HL-60/S4 treated with retinoic acid at 250 ng/mL for 4 days and 3 days (cell line): ENCODE measurements around the gene LRRC38.

Experiments
- in situ Hi-C: fragments of 300-500 bp; cut with MboI; formaldehyde crosslinking; loops from 2 replicates; pipeline ENCODE4 v1.7.0; 2022; ENCODE audit warnings: low sequenced_read_pairs

The LRRC38 gene

GRCh38 chr1:13517193-13517812, 3.5 kb upstream of the LRRC38 start:
- in situ Hi-C loops: no loop called here

- in situ Hi-C loops: no loop called here
These were observed 2.8 kb upstream of the LRRC38 start for GRCh38 chr1:13516606-13517005.

GRCh38 chr1:13514821-13515220, 1.0 kb upstream of the LRRC38 start:
- in situ Hi-C loops: no loop called here

- in situ Hi-C loops: no loop called here
These were observed 524 bp downstream of the LRRC38 start for GRCh38 chr1:13513063-13513894.

GRCh38 chr1:13512472-13512871, 1.3 kb downstream of the LRRC38 start:
- in situ Hi-C loops: no loop called here

GRCh38 chr1:13510499-13510898, 3.3 kb downstream of the LRRC38 start:
- in situ Hi-C loops: no loop called here

- in situ Hi-C loops: no loop called here
These were observed 6.7 kb downstream of the LRRC38 start for GRCh38 chr1:13507075-13507474.

GRCh38 chr1:13505020-13505419, 8.8 kb downstream of the LRRC38 start:
- in situ Hi-C loops: no loop called here

GRCh38 chr1:13500806-13501205, 13.0 kb downstream of the LRRC38 start:
- in situ Hi-C loops: no loop called here

- in situ Hi-C loops: no loop called here
These were observed 14.4 kb downstream of the LRRC38 start for GRCh38 chr1:13499422-13499821.

GRCh38 chr1:13498553-13498952, 15.2 kb downstream of the LRRC38 start:
- in situ Hi-C loops: no loop called here

GRCh38 chr1:13495186-13495585, 18.6 kb downstream of the LRRC38 start:
- in situ Hi-C loops: no loop called here

- in situ Hi-C loops: no loop called here
These were observed 19.1 kb downstream of the LRRC38 start for GRCh38 chr1:13494712-13495111.

GRCh38 chr1:13494025-13494424, 19.8 kb downstream of the LRRC38 start:
- in situ Hi-C loops: no loop called here

- in situ Hi-C loops: no loop called here
These were observed 21.1 kb downstream of the LRRC38 start for GRCh38 chr1:13492711-13493110.

GRCh38 chr1:13487957-13488356, 25.8 kb downstream of the LRRC38 start:
- in situ Hi-C loops: no loop called here

- in situ Hi-C loops: no loop called here
These were observed 26.5 kb downstream of the LRRC38 start for GRCh38 chr1:13487143-13487868.

- in situ Hi-C loops: no loop called here
These were observed 29.9 kb downstream of the LRRC38 start for GRCh38 chr1:13483946-13484345.

- in situ Hi-C loops: no loop called here
These were observed 31.2 kb downstream of the LRRC38 start for GRCh38 chr1:13482600-13482999.

GRCh38 chr1:13479171-13479856, 34.5 kb downstream of the LRRC38 start:
- in situ Hi-C loops: no loop called here

- in situ Hi-C loops: no loop called here
These were observed 35.1 kb downstream of the LRRC38 start for GRCh38 chr1:13478692-13479091.
